ENCODE data around the gene CACNA1E.

DNA sequence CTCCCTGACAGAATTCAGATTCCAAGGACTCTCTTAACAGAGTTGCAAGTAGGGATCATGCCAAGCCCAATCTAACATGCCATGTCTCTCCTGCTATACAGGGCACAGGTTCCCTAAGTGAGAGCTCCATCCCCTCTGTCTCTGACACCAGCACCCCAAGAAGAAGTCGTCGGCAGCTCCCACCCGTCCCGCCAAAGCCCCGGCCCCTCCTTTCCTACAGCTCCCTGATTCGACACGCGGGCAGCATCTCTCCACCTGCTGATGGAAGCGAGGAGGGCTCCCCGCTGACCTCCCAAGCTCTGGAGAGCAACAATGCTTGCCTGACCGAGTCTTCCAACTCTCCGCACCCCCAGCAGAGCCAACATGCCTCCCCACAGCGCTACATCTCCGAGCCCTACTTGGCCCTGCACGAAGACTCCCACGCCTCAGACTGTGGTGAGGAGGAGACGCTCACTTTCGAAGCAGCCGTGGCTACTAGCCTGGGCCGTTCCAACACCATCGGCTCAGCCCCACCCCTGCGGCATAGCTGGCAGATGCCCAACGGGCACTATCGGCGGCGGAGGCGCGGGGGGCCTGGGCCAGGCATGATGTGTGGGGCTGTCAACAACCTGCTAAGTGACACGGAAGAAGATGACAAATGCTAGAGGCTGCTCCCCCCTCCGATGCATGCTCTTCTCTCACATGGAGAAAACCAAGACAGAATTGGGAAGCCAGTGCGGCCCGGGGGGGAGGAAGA, 315.0 kb downstream of the CACNA1E start:
- TF ChIP-seq POLR2AphosphoS5 (IDR thresholded peaks at IDR 0.05; ENCODE audit: low read depth, low read length) (no peak), POLR2A (IDR thresholded peaks at IDR 0.05; ENCODE audit: low read depth, low read length) (no peak), TAF1 (IDR thresholded peaks at IDR 0.05; ENCODE audit: low read depth, low read length) (no peak), PAX5 (IDR thresholded peaks at IDR 0.05; ENCODE audit: insufficient read depth, low read length, severe bottlenecking) (no peak)
